HepG2 (cell line): ENCODE measurements around the gene CPNE1. TPM values are rescaled to one million over a fixed set of nuclear protein-coding genes. Genes with fewer than 3 reads are reported as not detected.

Source experiments
- IKZF1 ChIP-seq: fragments of 450-650 bp; IDR thresholded peaks from 2 replicates; pipeline ENCODE4 v1.7.1; 2016
- KDM1A ChIP-seq: IDR thresholded peaks from 2 replicates; pipeline ENCODE4 v1.6.1; 2016; ENCODE audit warnings: missing compliant biosample characterization
- MIER2 ChIP-seq: IDR thresholded peaks from 2 replicates; pipeline ENCODE4 v1.6.1; 2016; ENCODE audit warnings: missing biosample characterization, missing genetic modification reagents
- RAD21 ChIP-seq: fragments of 450-650 bp; formaldehyde crosslinking; IDR thresholded peaks from 2 replicates; pipeline ENCODE4 v1.5.0; 2020; ENCODE audit warnings: mild to moderate bottlenecking
- ZNF570 ChIP-seq: sonication (generic); formaldehyde crosslinking; IDR thresholded peaks from 2 replicates; pipeline ENCODE4 v1.4.0; 2020; ENCODE audit warnings: mild to moderate bottlenecking, missing genetic modification reagents, borderline replicate concordance
- ZNF672 ChIP-seq: sonication (generic); formaldehyde crosslinking; IDR thresholded peaks from 2 replicates; pipeline ENCODE4 v1.8.1; 2022; ENCODE audit warnings: missing genetic modification reagents
- ZNF777 ChIP-seq: sonication (generic); formaldehyde crosslinking; IDR thresholded peaks from 2 replicates; pipeline ENCODE4 v1.4.0; 2020; ENCODE audit warnings: missing genetic modification reagents
- ZSCAN21 ChIP-seq: sonication (generic); formaldehyde crosslinking; IDR thresholded peaks from 2 replicates; pipeline ENCODE4 v1.8.0; 2022; ENCODE audit warnings: mild to moderate bottlenecking, missing genetic modification reagents, moderate library complexity, borderline replicate concordance
- polyA plus RNA-seq, 8 experiments: library from polyadenylated mRNA; depleted of rRNA in 3 of 8; stranded (reverse) in 7 of 8; unstranded in 1 of 8; fragments of >200 nt; fragmentation: Illumina TruSeq in 4 of 8; extraction: Trizol in 4 of 8; gene quantifications; 2 replicates each; pipeline versions ENCODE4 v1.2.1 to v1.2.3, GENCODE V29; 2011 to 2016; ENCODE audit warnings: low read depth in 4 of 8, missing spikeins in 1 of 8, mixed read lengths in 1 of 8; ENCODE audit not compliant: insufficient read depth in 1 of 8
- total RNA-seq, 5 experiments: library from RNA; depleted of rRNA; stranded (reverse); fragments of >200 nt; fragmentation: Illumina TruSeq; extraction: Trizol; gene quantifications; 2 replicates each; pipeline ENCODE4 v1.2.3, GENCODE V29; 2016; ENCODE audit warnings: low read depth in 1 of 5
- TF ChIP-seq, protein P1 (sequence below): sonication (generic); formaldehyde crosslinking; IDR thresholded peaks from 2 replicates; pipeline ENCODE4 v1.4.0; 2020; ENCODE audit warnings: mild to moderate bottlenecking, low read depth, missing genetic modification reagents
- TF ChIP-seq, protein P2 (sequence below): sonication (generic); formaldehyde crosslinking; IDR thresholded peaks from 2 replicates; pipeline ENCODE4 v1.9.0; 2021; ENCODE audit warnings: missing genetic modification reagents, borderline replicate concordance
- TF ChIP-seq, protein P3 (sequence below): sonication (generic); formaldehyde crosslinking; IDR thresholded peaks from 2 replicates; pipeline ENCODE4 v1.4.0; 2020; ENCODE audit warnings: missing genetic modification reagents
- TF ChIP-seq, protein P4 (sequence below): sonication (generic); formaldehyde crosslinking; IDR thresholded peaks from 2 replicates; pipeline ENCODE4 v1.8.1; 2023; ENCODE audit warnings: mild to moderate bottlenecking, missing genetic modification reagents
- TF ChIP-seq, protein P5 (sequence below): sonication (generic); formaldehyde crosslinking; IDR thresholded peaks from 2 replicates; pipeline ENCODE4 v1.4.0; 2020; ENCODE audit warnings: missing genetic modification reagents
- TF ChIP-seq, protein P6 (sequence below): sonication (generic); formaldehyde crosslinking; IDR thresholded peaks from 2 replicates; pipeline ENCODE4 v1.4.0; 2020; ENCODE audit warnings: missing genetic modification reagents

CPNE1 gene
- total and polyA plus RNA-seq, 2 of the 13 experiments (the other 11 are each of a cell fraction or from before 2014, with no cell fraction given), result 408 to 431 TPM

DNA sequence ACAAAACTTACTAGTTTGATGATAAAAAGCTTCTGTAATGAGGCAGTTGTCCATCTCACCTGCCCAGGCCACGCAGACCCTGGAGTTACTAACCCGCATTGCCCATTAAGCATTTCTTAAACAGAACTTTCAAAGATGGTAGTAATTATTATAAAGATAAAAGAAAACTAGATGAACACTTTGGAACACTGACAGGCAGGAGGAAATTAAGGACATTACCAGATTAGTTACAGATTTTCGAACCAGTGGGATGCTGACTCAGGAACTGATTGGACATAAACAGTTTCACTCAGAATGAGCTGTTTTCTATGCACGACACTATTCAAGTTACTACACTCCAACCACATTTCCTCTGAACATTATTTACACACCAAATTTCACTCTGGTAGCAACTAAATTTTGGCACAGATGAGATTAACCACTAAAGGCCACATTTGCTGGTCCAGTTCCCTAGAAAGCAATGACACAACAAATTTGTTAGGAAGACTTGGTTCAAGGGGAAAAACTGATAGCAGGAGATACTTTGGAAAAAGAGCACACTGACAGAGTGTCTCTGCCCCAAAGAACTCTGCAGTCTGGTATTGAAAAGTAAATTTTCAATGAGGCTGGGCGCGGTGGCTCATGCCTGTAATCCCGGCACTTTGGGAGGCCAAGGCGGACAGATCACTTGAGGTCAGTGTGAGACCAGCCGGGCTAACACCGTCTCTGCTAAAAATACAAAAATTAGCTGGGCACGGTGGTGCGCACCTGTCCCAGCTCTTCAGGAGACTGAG lies 37.5 kb upstream of the CPNE1 start (continued):
- TF ChIP-seq MIER2 (CRISPR knock-in tag) (no peak), ZNF777 (no peak), IKZF1 (no peak), RAD21 (CRISPR knock-in tag) (peak; percentile 55; the same call in 1 of the 2 replicates), ZNF672 (CRISPR knock-in tag) (no peak), ZSCAN21 (no peak), ZNF570 (CRISPR knock-in tag) (peak; percentile 27; the same call in 1 of the 2 replicates), KDM1A (CRISPR knock-in tag) (no peak)
- TF ChIP-seq, protein P1, sequence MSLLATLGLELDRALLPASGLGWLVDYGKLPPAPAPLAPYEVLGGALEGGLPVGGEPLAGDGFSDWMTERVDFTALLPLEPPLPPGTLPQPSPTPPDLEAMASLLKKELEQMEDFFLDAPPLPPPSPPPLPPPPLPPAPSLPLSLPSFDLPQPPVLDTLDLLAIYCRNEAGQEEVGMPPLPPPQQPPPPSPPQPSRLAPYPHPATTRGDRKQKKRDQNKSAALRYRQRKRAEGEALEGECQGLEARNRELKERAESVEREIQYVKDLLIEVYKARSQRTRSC (CRISPR knock-in tag), result no peak
- TF ChIP-seq, protein P2, sequence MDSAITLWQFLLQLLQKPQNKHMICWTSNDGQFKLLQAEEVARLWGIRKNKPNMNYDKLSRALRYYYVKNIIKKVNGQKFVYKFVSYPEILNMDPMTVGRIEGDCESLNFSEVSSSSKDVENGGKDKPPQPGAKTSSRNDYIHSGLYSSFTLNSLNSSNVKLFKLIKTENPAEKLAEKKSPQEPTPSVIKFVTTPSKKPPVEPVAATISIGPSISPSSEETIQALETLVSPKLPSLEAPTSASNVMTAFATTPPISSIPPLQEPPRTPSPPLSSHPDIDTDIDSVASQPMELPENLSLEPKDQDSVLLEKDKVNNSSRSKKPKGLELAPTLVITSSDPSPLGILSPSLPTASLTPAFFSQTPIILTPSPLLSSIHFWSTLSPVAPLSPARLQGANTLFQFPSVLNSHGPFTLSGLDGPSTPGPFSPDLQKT, result no peak
- TF ChIP-seq, protein P3, sequence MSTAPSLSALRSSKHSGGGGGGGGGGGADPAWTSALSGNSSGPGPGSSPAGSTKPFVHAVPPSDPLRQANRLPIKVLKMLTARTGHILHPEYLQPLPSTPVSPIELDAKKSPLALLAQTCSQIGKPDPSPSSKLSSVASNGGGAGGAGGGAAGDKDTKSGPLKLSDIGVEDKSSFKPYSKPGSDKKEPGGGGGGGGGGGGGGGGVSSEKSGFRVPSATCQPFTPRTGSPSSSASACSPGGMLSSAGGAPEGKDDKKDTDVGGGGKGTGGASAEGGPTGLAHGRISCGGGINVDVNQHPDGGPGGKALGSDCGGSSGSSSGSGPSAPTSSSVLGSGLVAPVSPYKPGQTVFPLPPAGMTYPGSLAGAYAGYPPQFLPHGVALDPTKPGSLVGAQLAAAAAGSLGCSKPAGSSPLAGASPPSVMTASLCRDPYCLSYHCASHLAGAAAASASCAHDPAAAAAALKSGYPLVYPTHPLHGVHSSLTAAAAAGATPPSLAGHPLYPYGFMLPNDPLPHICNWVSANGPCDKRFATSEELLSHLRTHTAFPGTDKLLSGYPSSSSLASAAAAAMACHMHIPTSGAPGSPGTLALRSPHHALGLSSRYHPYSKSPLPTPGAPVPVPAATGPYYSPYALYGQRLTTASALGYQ (CRISPR knock-in tag), result 0 out of 2 replicates have a peak, but pooled peaks have one; percentile 25
- TF ChIP-seq, protein P4, sequence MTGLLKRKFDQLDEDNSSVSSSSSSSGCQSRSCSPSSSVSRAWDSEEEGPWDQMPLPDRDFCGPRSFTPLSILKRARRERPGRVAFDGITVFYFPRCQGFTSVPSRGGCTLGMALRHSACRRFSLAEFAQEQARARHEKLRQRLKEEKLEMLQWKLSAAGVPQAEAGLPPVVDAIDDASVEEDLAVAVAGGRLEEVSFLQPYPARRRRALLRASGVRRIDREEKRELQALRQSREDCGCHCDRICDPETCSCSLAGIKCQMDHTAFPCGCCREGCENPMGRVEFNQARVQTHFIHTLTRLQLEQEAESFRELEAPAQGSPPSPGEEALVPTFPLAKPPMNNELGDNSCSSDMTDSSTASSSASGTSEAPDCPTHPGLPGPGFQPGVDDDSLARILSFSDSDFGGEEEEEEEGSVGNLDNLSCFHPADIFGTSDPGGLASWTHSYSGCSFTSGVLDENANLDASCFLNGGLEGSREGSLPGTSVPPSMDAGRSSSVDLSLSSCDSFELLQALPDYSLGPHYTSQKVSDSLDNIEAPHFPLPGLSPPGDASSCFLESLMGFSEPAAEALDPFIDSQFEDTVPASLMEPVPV, result 0 out of 2 replicates have a peak, but pooled peaks have one; percentile 37
- TF ChIP-seq, protein P5, sequence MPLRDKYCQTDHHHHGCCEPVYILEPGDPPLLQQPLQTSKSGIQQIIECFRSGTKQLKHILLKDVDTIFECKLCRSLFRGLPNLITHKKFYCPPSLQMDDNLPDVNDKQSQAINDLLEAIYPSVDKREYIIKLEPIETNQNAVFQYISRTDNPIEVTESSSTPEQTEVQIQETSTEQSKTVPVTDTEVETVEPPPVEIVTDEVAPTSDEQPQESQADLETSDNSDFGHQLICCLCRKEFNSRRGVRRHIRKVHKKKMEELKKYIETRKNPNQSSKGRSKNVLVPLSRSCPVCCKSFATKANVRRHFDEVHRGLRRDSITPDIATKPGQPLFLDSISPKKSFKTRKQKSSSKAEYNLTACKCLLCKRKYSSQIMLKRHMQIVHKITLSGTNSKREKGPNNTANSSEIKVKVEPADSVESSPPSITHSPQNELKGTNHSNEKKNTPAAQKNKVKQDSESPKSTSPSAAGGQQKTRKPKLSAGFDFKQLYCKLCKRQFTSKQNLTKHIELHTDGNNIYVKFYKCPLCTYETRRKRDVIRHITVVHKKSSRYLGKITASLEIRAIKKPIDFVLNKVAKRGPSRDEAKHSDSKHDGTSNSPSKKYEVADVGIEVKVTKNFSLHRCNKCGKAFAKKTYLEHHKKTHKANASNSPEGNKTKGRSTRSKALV (CRISPR knock-in tag), result no peak
- TF ChIP-seq, protein P6, sequence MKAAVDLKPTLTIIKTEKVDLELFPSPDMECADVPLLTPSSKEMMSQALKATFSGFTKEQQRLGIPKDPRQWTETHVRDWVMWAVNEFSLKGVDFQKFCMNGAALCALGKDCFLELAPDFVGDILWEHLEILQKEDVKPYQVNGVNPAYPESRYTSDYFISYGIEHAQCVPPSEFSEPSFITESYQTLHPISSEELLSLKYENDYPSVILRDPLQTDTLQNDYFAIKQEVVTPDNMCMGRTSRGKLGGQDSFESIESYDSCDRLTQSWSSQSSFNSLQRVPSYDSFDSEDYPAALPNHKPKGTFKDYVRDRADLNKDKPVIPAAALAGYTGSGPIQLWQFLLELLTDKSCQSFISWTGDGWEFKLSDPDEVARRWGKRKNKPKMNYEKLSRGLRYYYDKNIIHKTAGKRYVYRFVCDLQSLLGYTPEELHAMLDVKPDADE (CRISPR knock-in tag), result no peak
